ENCODE results near the gene GALM. TPM values are rescaled to one million over a fixed set of nuclear protein-coding genes. Genes with fewer than 3 reads are reported as not detected.
"Not testable (repeated sequence)": the region's sequence is repeated elsewhere in the genome, so short reads cannot be mapped to it uniquely, and the experiment has no call there.

The GALM gene
- total RNA-seq, 2 donors from 2014 or later: 10.8 to 18.3 TPM

DNA sequence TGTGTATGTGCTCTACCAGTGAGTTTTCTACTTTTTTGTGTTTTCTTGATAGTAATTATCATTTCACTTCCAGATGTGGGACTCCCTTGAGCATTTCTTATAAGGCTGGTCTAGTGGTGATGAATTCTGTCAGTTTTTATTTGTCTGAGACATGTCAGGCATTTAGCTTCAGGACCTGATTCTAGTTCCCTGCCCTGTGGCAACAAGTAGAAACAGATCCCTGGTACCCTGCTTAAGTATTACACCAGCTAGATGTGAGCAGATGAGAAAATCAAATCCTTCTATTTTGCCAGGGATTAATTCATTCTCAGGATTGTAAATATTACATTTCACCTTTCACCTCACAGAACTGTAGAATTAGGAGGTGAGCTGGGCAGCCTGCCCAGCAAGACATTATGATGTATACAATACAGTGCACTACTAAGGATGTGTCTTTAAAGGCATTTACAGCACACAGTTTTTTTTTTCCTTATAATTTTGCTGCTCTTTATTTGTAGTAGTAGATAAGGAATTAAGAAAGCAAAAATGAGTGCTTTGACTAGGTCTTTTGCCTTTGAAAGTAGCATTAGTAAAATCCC lies 35.1 kb downstream of the GALM start:
- no peak for DNase-seq (ENCODE audit: low spot score)
- intact Hi-C loops (cut with DNase I): no loop called here

GRCh38 chr2:38701542-38701941 lies 35.6 kb downstream of the GALM start:
- intact Hi-C loops (cut with DNase I): no loop called here

DNA sequence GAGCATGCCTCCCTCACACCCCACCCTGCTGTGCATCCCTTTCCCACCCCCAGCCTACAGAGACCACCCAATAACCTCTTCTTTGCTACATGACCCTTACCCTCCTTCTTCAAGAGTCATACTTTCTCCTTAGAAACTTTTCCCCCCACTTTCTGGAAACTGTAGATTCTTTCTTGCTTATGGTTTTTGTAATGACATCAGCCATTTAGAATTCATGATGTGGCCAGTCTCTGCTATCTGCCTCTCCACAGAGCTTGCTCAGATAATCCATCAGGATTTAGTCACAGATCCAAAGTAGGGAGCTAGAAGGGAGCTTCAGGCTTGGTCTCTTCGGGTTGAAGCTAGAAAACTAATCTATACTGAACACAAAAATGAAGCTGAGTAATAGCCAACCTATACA lies 36.5 kb downstream of the GALM start:
- no peak for DNase-seq (ENCODE audit: low spot score)
- intact Hi-C loops (cut with DNase I): no loop called here

More at GRCh38 chr2:38701542-38701941, 35.6 kb downstream of the GALM start:
- DNase-seq (ENCODE audit: low spot score): no peak

DNA sequence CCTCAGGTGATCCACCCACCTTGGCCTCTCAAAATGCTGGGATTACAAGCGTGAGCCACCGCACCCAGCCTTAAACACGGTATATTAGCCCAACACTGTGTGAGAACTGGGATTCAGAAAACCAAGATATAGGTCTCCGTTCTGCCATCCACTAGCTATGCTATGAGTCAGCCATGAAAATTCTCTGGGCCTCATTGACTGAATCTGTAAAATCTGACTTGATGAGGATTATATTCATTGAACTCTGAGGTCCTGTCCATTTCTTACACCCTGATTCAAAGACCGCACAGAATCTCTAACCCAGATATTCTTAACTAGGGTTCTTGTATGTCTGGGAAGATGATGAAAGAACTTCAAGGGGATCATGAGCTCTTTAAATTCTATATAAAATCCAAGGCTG lies 37.4 kb downstream of the GALM start:
- intact Hi-C loops (cut with DNase I); DNase-seq (ENCODE audit: low spot score): not testable (repeated sequence)

DNA sequence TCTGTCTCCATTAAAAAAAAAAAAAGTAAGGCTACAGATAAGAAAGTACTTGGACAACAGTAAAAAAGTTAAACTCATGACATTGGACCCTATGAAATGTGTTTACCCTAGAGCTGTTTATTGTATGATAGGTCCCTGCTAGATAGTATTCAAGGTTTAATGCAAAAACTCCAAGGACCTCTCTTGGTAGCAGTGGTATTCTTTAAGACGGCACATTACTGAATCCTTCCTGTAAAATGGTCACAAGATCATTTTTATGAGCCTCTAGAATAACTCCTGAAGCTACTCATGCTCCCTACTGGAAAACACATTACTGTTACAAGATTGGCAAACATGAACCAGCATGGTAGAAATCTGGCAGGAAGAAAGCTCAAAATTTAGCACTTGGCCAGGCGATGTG lies 38.8 kb downstream of the GALM start:
- intact Hi-C loops (cut with DNase I): no loop called here
- DNase-seq (ENCODE audit: low spot score): no peak

GRCh38 chr2:38706846-38707345 lies 41.0 kb downstream of the GALM start:
- intact Hi-C loops (cut with DNase I): no loop called here
- DNase-seq (ENCODE audit: low spot score): no peak

DNA sequence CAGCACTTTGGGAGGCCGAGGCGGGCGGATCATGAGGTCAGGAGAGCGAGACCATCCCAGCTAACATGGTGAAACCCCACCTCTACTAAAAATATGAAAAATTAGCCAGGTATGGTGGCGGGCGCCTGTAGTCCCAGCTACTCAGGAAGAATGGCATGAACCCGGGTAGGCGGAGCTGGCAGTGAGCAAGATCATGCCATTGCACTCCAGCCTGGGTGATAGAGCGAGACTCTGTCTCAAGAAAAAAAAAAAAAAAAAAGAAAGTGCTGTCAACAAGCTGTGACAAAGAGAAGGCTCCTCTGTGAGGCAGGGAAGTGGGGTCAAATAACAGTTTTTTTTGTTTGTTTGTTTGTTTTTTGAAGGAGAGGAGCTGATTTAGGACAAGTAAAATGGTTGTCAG lies 42.6 kb downstream of the GALM start:
- intact Hi-C loops (cut with DNase I); DNase-seq (ENCODE audit: low spot score): not testable (repeated sequence)

DNA sequence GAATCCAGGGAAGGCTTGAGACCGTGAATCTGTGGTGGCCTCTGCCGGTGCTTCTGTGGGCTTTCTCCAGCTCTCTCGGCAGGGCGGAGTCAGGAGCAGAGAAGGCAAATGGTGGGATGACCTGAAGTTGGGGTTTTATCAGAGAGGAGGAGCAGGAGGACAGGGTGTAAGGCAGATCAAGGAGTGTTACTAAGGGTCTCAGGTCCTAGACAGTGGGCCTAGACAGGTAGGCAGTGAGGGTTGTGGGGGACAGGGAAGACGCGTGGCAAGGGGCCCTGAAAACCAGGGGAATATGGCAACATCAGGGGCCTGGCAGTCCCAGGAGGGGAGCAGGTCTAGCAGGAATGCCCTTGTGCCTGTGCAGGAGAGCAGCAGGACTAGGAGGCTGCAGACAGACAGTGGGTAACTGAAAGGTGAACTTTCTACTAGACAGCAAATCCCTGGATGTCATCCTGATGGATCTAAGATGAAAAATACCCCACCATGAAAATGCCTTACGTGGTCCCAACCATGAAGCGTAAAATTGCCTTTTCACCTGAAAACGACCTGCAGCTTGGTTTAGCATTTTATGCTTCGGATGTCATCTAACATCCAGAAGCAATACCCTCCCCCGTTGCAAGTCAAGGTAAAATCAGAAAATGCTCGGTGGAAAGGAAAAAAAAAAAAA lies 43.1 kb downstream of the GALM start:
- DNase-seq (ENCODE audit: low spot score): no peak
- intact Hi-C loops (cut with DNase I): no loop called here

DNA sequence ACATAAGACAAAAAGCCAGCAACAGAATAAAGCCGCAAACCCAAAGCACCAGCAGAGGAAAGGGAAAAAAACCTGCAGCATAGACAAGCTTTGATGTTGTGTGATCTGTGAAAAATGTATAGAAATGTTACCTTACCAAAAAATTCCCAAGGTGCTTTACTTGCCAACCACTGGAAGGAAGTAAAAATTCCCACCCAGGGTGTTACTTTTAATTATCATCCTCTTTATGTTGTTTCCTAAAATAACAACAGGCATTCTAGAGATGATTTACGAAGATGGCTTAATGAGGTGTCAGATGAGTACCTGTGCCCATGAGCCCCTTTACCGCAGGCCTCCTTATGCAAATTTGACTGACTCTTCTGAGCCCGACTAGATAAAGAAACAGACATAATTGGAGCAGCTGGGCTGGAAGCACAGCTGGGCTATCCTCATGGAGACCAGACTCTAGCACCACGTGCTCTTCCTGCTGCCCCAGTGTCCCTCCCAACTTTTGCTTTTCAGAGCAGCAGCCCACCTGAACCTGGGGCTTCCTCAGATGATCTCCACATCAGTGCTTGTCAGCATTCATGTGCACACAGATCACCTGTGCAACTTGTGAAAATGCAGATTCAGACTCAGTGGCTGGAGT lies 43.8 kb downstream of the GALM start:
- DNase-seq (ENCODE audit: low spot score): no peak

GRCh38 chr2:38711558-38711957 lies 45.6 kb downstream of the GALM start:
- no peak for DNase-seq (ENCODE audit: low spot score)
- intact Hi-C loops (cut with DNase I): no loop called here

More for the DNA sequence above, 43.8 kb downstream of the GALM start:
- intact Hi-C loops (cut with DNase I): no loop called here

DNA sequence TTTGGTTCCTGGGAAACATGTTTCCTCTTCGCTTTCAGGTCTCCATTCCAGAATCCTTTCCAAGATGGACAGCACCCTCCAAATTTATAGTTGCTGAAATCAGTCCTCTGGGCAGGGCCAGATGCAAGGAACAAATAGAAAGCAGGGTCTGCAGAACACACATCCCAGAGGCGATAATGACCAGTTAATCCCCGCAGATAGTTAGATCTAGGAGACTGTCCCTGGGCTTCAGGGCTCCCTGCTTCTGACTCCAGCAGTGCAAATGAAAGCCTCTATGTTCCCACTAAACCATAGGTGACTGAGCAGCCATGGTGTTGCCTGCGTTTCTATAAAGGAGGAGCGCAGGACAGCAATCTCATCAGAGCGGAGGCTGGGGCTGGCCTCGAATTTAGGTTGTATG lies 46.5 kb downstream of the GALM start:
- DNase-seq (ENCODE audit: low spot score): no peak
- intact Hi-C loops (cut with DNase I): no loop called here

- intact Hi-C loops (cut with DNase I): no loop called here
- DNase-seq (ENCODE audit: low spot score): no peak
Measured at GRCh38 chr2:38712871-38713270, 47.0 kb downstream of the GALM start.

DNA sequence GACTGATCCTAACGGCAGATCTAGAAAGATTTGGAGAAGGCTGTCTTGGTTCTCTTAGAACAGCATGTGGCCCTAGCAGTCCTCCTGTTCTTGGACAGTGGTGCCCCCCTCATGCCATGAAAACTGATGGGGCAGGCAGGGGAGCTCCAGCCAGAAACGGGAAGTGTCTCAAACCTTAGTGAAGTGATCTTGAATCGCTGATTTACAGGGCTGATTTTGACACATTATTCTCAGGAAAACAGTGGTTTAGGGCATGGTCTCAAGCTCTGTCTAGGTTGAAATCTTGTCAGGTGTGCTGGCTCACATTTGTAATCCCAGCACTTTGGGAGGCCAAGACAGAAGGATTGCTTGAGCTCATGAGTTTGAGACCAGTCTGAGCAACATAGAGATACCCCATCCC lies 47.4 kb downstream of the GALM start:
- intact Hi-C loops (cut with DNase I): no loop called here

GRCh38 chr2:38714941-38715340 lies 49.0 kb downstream of the GALM start:
- DNase-seq (ENCODE audit: low spot score); intact Hi-C loops (cut with DNase I): not testable (repeated sequence)

More for the DNA sequence above, 47.4 kb downstream of the GALM start:
- DNase-seq (ENCODE audit: low spot score): no peak

GRCh38 chr2:38716185-38716584 lies 50.3 kb downstream of the GALM start:
- intact Hi-C loops (cut with DNase I): no loop called here
- DNase-seq (ENCODE audit: low spot score): no peak

DNA sequence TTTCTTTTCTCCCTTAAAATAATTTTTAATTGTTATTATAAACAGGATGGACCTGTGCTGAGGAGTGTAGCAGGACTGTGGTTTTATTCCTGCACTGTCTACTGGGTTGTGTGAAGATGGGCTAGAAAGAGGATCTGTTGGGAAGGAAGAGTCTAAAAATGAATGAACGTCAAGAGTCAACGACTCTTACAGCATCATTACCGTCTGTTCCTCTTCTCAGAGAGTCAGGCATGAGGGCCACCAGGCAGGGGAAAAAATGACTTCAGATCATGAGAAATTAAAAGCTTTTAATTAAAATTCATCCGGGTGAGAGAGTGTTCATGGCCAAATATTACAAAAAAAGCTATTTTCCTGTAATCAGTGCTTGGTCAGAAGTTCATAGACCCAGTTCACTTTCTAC lies 52.7 kb downstream of the GALM start:
- no peak for DNase-seq (ENCODE audit: low spot score)

DNA sequence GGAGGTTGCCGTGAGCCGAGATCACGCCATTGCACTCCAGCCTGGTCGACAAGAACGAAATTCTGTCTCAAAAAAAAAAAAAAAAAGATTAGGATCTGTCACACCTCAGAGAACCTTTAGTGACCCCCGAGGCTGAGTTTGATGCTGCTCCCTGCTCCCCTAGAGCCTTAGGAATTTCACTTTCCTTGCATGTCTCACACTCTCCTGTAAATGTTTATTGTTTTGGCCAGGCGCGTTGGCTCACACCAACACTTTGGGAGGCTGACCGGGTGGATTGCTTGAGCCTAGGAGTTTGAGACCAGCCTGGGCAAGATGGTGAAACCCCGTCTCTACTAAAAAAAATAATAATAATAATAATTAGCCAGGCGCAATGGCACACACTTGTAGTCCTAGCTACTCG lies 53.8 kb downstream of the GALM start:
- no peak for DNase-seq (ENCODE audit: low spot score)
- intact Hi-C loops (cut with DNase I): no loop called here

More for the DNA sequence above, 52.7 kb downstream of the GALM start:
- intact Hi-C loops (cut with DNase I): no loop called here

GRCh38 chr2:38720613-38721241 lies 54.8 kb downstream of the GALM start:
- peak; percentile 94 for DNase-seq (ENCODE audit: low spot score)

GRCh38 chr2:38722271-38723061 lies 56.6 kb downstream of the GALM start:
- intact Hi-C loops (cut with DNase I): no loop called here

More at GRCh38 chr2:38720613-38721241, 54.8 kb downstream of the GALM start:
- intact Hi-C loops (cut with DNase I): loop anchor here in 1 of 2 donors (1.0 kb wide), 1 partner anchor 139 kb away; no protein-coding TSS in a partner anchor

More at GRCh38 chr2:38722271-38723061, 56.6 kb downstream of the GALM start:
- no peak for DNase-seq (ENCODE audit: low spot score)
